ENCODE data around the gene SUMO2.
A peak's percentile ranks its signal among the peaks of the same experiment; 100 is the strongest.
"Not testable (repeated sequence)": the region's sequence is repeated elsewhere in the genome, so short reads cannot be mapped to it uniquely, and the experiment has no call there.

SUMO2 gene

GRCh38 chr17:75133001-75133400 lies 49.8 kb downstream of the SUMO2 start:
- no peak overlapping the region for H3K4me3 ChIP-seq (ENCODE audit: low read length in 2 of 2)
- DNase-seq (ENCODE audit: low spot score), result no peak
- no peak overlapping the region for H4K8ac ChIP-seq (ENCODE audit: low read depth, low read length)
- no peak overlapping the region for H2BK120ac ChIP-seq (ENCODE audit: low read depth, low read length)
- WGBS, 2 donors (ENCODE audit: extremely low coverage in 2 of 2, insufficient read length in 2 of 2, insufficient replicate concordance in 1 of 2), result no CpG with 5 or more reads among the region's 3 CpGs
- peaks cover 7% of the 10 kb centered on the region for H3K79me1 ChIP-seq (ENCODE audit: low read depth, low read length)
- H2AFZ ChIP-seq (ENCODE audit: low read length), result no peak overlapping the region
- H3K27me3 ChIP-seq (ENCODE audit: control insufficient read depth in 3 of 3, insufficient read depth in 3 of 3, low read depth in 1 of 3, low read length in 3 of 3), result no peaks in the 10 kb centered on the region
- peaks cover 4 to 7% of the 10 kb centered on the region in 2 donors for H3K4me1 ChIP-seq (ENCODE audit: control insufficient read depth in 2 of 2, insufficient read depth in 1 of 2, low read depth in 1 of 2, low read length in 2 of 2)
- no peak overlapping the region for H3K4ac ChIP-seq (ENCODE audit: low read length)
- no peak overlapping the region for H4K91ac ChIP-seq (ENCODE audit: low read depth, low read length, poor library complexity)
- no peak overlapping the region for H3K18ac ChIP-seq (ENCODE audit: low read length)
- H3K9me3 ChIP-seq (replicated peaks in 1 of 2; ENCODE audit: control insufficient read depth in 2 of 2, insufficient read depth in 1 of 2, low read depth in 1 of 2, low read length in 2 of 2), result no peaks in the 10 kb centered on the region
- H2AK5ac ChIP-seq (ENCODE audit: low read depth, low read length), result no peak overlapping the region
- no peak overlapping the region for H3K4me2 ChIP-seq (ENCODE audit: insufficient read depth, low read length, poor library complexity, severe bottlenecking)
- no peak overlapping the region for H2BK5ac ChIP-seq (ENCODE audit: low read length)
- no peak overlapping the region for H2BK15ac ChIP-seq (ENCODE audit: low read length)
- H3K27ac ChIP-seq (replicated peaks; ENCODE audit: low read length), result no peak overlapping the region
- H2BK12ac ChIP-seq (ENCODE audit: low read length), result no peak overlapping the region
- no peak overlapping the region for H3K23ac ChIP-seq (ENCODE audit: low read depth, low read length, poor library complexity)
- H3K14ac ChIP-seq (ENCODE audit: low read length), result no peak overlapping the region
- peaks cover 34 to 58% of the 10 kb centered on the region in 2 donors for H3K36me3 ChIP-seq (replicated peaks in 1 of 2; ENCODE audit: control insufficient read depth in 2 of 2, insufficient read depth in 2 of 2, low read length in 2 of 2)
- no peak overlapping the region for H3K9ac ChIP-seq (ENCODE audit: low read depth, low read length, poor library complexity)

- Histone ChIP-seq H3K4me2 (ENCODE audit: insufficient read depth, low read length, poor library complexity, severe bottlenecking) (peak overlapping the region; percentile 88), H3K4me3 (ENCODE audit: low read length in 2 of 2) (peak overlapping the region; percentile 81 to 97), H2AK5ac (ENCODE audit: low read depth, low read length) (peak overlapping the region; percentile 56), H3K36me3 (replicated peaks in 1 of 2; ENCODE audit: control insufficient read depth in 2 of 2, insufficient read depth in 2 of 2, low read length in 2 of 2) (peaks cover 32 to 55% of the 10 kb centered on the region in 2 donors), H3K23ac (ENCODE audit: low read depth, low read length, poor library complexity) (peak overlapping the region; percentile 96), H2AFZ (ENCODE audit: low read length) (peak overlapping the region; percentile 95), H2BK5ac (ENCODE audit: low read length) (peak overlapping the region; percentile 24), H3K9ac (ENCODE audit: low read depth, low read length, poor library complexity) (peak overlapping the region; percentile 68), H3K27ac (replicated peaks; ENCODE audit: low read length) (peak overlapping the region; percentile 96), H3K18ac (ENCODE audit: low read length) (peak overlapping the region; percentile 98)
- H3K27me3 ChIP-seq (ENCODE audit: control insufficient read depth in 3 of 3, insufficient read depth in 3 of 3, low read depth in 1 of 3, low read length in 3 of 3); H2BK12ac ChIP-seq (ENCODE audit: low read length); H4K8ac ChIP-seq (ENCODE audit: low read depth, low read length); H2BK120ac ChIP-seq (ENCODE audit: low read depth, low read length); H3K9me3 ChIP-seq (replicated peaks in 1 of 2; ENCODE audit: control insufficient read depth in 2 of 2, insufficient read depth in 1 of 2, low read depth in 1 of 2, low read length in 2 of 2); DNase-seq (ENCODE audit: low spot score); H3K79me1 ChIP-seq (ENCODE audit: low read depth, low read length); H3K4me1 ChIP-seq (ENCODE audit: control insufficient read depth in 2 of 2, insufficient read depth in 1 of 2, low read depth in 1 of 2, low read length in 2 of 2); H3K14ac ChIP-seq (ENCODE audit: low read length); H3K4ac ChIP-seq (ENCODE audit: low read length); H2BK15ac ChIP-seq (ENCODE audit: low read length); H4K91ac ChIP-seq (ENCODE audit: low read depth, low read length, poor library complexity): not testable (repeated sequence)
- WGBS, 2 donors (ENCODE audit: extremely low coverage in 2 of 2, insufficient read length in 2 of 2, insufficient replicate concordance in 1 of 2), result no CpG with 5 or more reads among the region's 40 CpGs
These were observed 50.5 kb downstream of the SUMO2 start for GRCh38 chr17:75132018-75133000.

GRCh38 chr17:75131278-75132017 lies 51.3 kb downstream of the SUMO2 start, which contains the start of gene NT5C:
Gene NT5C (minus strand): TSS chr17:75131742. CDS start chr17:75131707, 35 bp downstream.
- Histone ChIP-seq H2BK5ac (ENCODE audit: low read length) (peak within 1 kb of the TSS; percentile 24), H3K23ac (ENCODE audit: low read depth, low read length, poor library complexity) (peak within 1 kb of the TSS; percentile 96), H3K4me2 (ENCODE audit: insufficient read depth, low read length, poor library complexity, severe bottlenecking) (peak within 1 kb of the TSS; percentile 88), H4K91ac (ENCODE audit: low read depth, low read length, poor library complexity) (no peak within 1 kb of the TSS), H4K8ac (ENCODE audit: low read depth, low read length) (peak within 1 kb of the TSS; percentile 43), H3K4me1 (ENCODE audit: control insufficient read depth in 2 of 2, insufficient read depth in 1 of 2, low read depth in 1 of 2, low read length in 2 of 2) (peaks cover 4 to 7% of the 10 kb centered on the region in 2 donors), H3K4ac (ENCODE audit: low read length) (peak within 1 kb of the TSS; percentile 19), H3K27me3 (ENCODE audit: control insufficient read depth in 3 of 3, insufficient read depth in 3 of 3, low read depth in 1 of 3, low read length in 3 of 3) (no peaks in the 10 kb centered on the region), H3K79me1 (ENCODE audit: low read depth, low read length) (peaks cover 7% of the 10 kb centered on the region), H3K9ac (ENCODE audit: low read depth, low read length, poor library complexity) (peak within 1 kb of the TSS; percentile 85), H3K18ac (ENCODE audit: low read length) (peak within 1 kb of the TSS; percentile 98), H3K9me3 (replicated peaks in 1 of 2; ENCODE audit: control insufficient read depth in 2 of 2, insufficient read depth in 1 of 2, low read depth in 1 of 2, low read length in 2 of 2) (no peaks in the 10 kb centered on the region), H2BK15ac (ENCODE audit: low read length) (peak within 1 kb of the TSS; percentile 44), H3K36me3 (replicated peaks in 1 of 2; ENCODE audit: control insufficient read depth in 2 of 2, insufficient read depth in 2 of 2, low read length in 2 of 2) (peaks cover 30 to 46% of the 10 kb centered on the region in 2 donors), H3K14ac (ENCODE audit: low read length) (peak within 1 kb of the TSS; percentile 47), H3K4me3 (ENCODE audit: low read length in 2 of 2) (peak within 1 kb of the TSS; percentile 81 to 97), H2BK12ac (ENCODE audit: low read length) (no peak within 1 kb of the TSS), H2AK5ac (ENCODE audit: low read depth, low read length) (peak within 1 kb of the TSS; percentile 87), H2BK120ac (ENCODE audit: low read depth, low read length) (peak within 1 kb of the TSS; percentile 43), H2AFZ (ENCODE audit: low read length) (peak within 1 kb of the TSS; percentile 95), H3K27ac (replicated peaks; ENCODE audit: low read length) (peak within 1 kb of the TSS; percentile 96)
- peak; percentile 82 for DNase-seq (ENCODE audit: low spot score)
- no CpG with 5 or more reads among the region's 82 CpGs for WGBS, 2 donors (ENCODE audit: extremely low coverage in 2 of 2, insufficient read length in 2 of 2, insufficient replicate concordance in 1 of 2)
